Ovary (tissue), 3 donors: ENCODE data around the gene CASP6.

Experiments
- CTCF ChIP-seq, 3 donors: fragments of 450-650 bp in 2 of 3; fragments of 200-600 bp in 1 of 3; IDR thresholded peaks; one replicate each; pipeline versions ENCODE4 v1.5.1 to v1.8.0; 2016 to 2022; ENCODE audit warnings: antibody characterized with exemption in 3 of 3, mild to moderate bottlenecking in 1 of 3
- EP300 ChIP-seq: sonication (generic); formaldehyde crosslinking; IDR thresholded peaks from one replicate; pipeline ENCODE4 v1.6.1; 2017; ENCODE audit warnings: antibody characterized with exemption
- donor health status: DM: no; HTN: no; CAD: no.

- TF ChIP-seq CTCF (IDR thresholded peaks at IDR 0.05) (no peak), EP300 (no peak)
Observed at GRCh38 chr4:109645874-109646710, 57.2 kb downstream of the CASP6 start.
